IPS DF 6.9 (cell line): Measurements from ENCODE around the gene GARIN6.
A peak's percentile ranks its signal among the peaks of the same experiment; 100 is the strongest.
"Not testable (repeated sequence)": the region's sequence is repeated elsewhere in the genome, so short reads cannot be mapped to it uniquely, and the experiment has no call there.

Experiments used
- DNase-seq: peaks from one replicate; pipeline ENCODE4 v3.0.0-alpha.2; 2013; ENCODE audit warnings: low read depth, low spot score
- H3K27ac ChIP-seq: one replicate; pipeline ENCODE4 v1.5.1; 2013; ENCODE audit warnings: low read length, control low read depth
- H3K27me3 ChIP-seq: 2 replicates; pipeline ENCODE4 v1.6.1; 2013; ENCODE audit warnings: mild to moderate bottlenecking, low read length; ENCODE audit not compliant: control insufficient read depth, insufficient read depth
- H3K36me3 ChIP-seq: 2 replicates; pipeline ENCODE4 v1.6.1; 2013; ENCODE audit warnings: low read length; ENCODE audit not compliant: control insufficient read depth, insufficient read depth
- H3K4me1 ChIP-seq: 2 replicates; pipeline ENCODE4 v1.6.1; 2013; ENCODE audit warnings: low read length; ENCODE audit not compliant: control insufficient read depth, insufficient read depth
- H3K4me3 ChIP-seq: 2 replicates; pipeline ENCODE4 v1.5.1; 2013; ENCODE audit warnings: mild to moderate bottlenecking, low read length
- H3K9me3 ChIP-seq: 2 replicates; pipeline ENCODE4 v1.6.1; 2013; ENCODE audit warnings: low read length, inconsistent platforms; ENCODE audit not compliant: control insufficient read depth, insufficient read depth
- WGBS: extraction: QIAGEN DNeasy Blood & Tissue Kit; methylation state at CpG from one replicate; pipeline ENCODE4 v1.1.7; 2013; ENCODE audit warnings: mixed read lengths, missing lambda C conversion rate; ENCODE audit not compliant: insufficient read length, insufficient coverage; 5-methylcytosine and 5-hydroxymethylcytosine counted together

GARIN6 gene

DNA sequence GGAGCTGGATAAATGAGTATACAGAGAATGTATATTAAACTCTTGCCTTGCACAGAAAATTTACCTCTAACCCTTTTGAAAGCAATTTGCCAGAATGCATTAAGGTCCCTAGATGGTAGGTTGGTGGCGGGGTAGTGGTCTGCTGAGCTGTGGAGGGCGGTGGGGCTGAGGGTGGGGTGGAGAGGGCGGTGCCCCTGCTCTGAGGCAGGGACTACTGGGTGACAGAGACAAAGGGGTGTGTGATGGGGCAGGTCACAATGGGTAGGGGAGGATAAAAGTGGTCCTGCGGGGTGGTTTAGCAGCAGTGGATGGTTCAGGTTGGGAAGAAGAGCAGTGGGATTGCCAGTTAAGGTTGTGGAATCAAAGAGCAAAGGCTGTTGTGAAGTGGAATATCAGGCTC is at the start of gene GARIN6:
Gene GARIN6, plus strand, starts transcription at position 301 of the 400 bp plus-strand sequence. CDS start 422 bp downstream, outside the sequence.
- no peak within 1 kb of the TSS for H3K27ac ChIP-seq
- H3K36me3 ChIP-seq = no peaks in the 10 kb centered on the region
- H3K4me1 ChIP-seq = no peaks in the 10 kb centered on the region
- no peaks in the 10 kb centered on the region for H3K27me3 ChIP-seq
- H3K4me3 ChIP-seq = no peak within 1 kb of the TSS
- H3K9me3 ChIP-seq = no peaks in the 10 kb centered on the region
- no CpG with 5 or more reads among the region's 4 CpGs for WGBS
- DNase-seq = no peak

GRCh38 chr12:99598785-99599184 is 48.8 kb upstream of the GARIN6 start:
- no peak for DNase-seq
- no peak overlapping the region for H3K4me3 ChIP-seq
- no peaks in the 10 kb centered on the region for H3K36me3 ChIP-seq
- H3K4me1 ChIP-seq = no peaks in the 10 kb centered on the region
- WGBS = no CpG with 5 or more reads among the region's 2 CpGs
- H3K9me3 ChIP-seq = no peaks in the 10 kb centered on the region
- H3K27me3 ChIP-seq = no peaks in the 10 kb centered on the region
- H3K27ac ChIP-seq = no peak overlapping the region

DNA sequence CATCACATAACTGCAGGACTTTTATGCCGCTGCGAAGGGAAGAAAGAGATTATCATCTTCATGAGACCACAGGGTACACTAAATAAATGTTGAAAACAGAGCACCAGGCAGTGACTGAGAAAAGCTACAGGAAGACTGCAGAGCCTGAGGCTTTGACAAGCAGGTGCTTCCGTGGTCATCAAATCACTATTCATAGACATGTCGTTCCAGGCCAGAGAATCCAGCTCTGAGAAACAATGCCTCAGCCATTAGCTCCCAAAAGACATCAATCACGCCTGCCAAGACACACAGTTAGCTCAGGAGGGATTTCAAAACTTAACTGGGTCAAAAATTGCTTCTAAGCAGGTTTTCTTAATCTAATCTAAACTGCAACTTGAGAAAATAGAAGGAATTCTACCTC is 47.2 kb upstream of the GARIN6 start:
- no peak overlapping the region for H3K27ac ChIP-seq
- no peaks in the 10 kb centered on the region for H3K9me3 ChIP-seq
- H3K4me3 ChIP-seq = no peak overlapping the region
- no peaks in the 10 kb centered on the region for H3K4me1 ChIP-seq
- no CpG with 5 or more reads among the region's 5 CpGs for WGBS
- no peak for DNase-seq
- no peaks in the 10 kb centered on the region for H3K27me3 ChIP-seq
- H3K36me3 ChIP-seq = no peaks in the 10 kb centered on the region

DNA sequence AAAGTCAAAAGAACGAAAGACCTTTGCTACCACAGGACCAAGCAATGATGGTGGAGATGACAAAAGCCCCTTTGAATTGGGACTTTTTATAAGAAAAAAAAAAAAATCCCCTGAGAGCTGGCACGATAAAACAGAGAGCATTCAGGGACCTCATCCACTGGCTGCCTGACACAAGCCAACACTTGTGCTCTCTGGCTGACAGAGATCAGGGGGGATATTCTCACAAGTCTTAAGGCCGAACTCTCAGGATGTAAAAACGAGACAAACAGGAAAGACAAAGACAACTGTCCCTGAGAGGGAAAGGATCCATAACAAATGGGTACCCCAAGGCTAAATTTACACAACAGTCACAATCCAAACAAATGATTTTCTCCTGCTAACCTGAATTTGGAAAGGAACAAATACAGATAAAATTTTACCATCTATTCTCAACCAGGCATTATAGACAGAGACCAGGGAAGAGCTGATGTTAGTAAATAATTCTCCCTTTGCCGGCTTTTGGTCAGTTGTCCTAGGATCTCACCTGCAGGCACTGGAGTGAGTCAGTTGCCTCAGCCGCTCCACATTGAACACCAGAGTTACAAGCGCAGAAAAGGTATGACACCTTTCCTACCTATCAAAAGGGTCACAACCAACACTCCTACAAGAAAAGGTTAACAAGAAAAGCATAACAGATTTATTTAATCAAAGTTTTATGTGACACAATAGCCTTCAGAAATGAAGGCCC is 37.9 kb upstream of the GARIN6 start:
- H3K27me3 ChIP-seq = no peaks in the 10 kb centered on the region
- peaks cover 4% of the 10 kb centered on the region; the same call in 1 of the 2 replicates for H3K4me1 ChIP-seq
- no peaks in the 10 kb centered on the region for H3K36me3 ChIP-seq
- no peak overlapping the region for H3K4me3 ChIP-seq
- H3K9me3 ChIP-seq = no peaks in the 10 kb centered on the region
- no CpG with 5 or more reads among the region's 7 CpGs for WGBS
- H3K27ac ChIP-seq = no peak overlapping the region
- DNase-seq = peak; percentile 37

GRCh38 chr12:99611117-99611516 is 36.4 kb upstream of the GARIN6 start:
- Histone ChIP-seq H3K4me3 (no peak overlapping the region), H3K9me3 (no peaks in the 10 kb centered on the region), H3K27me3 (no peaks in the 10 kb centered on the region), H3K36me3 (no peaks in the 10 kb centered on the region), H3K4me1 (peaks cover 4% of the 10 kb centered on the region; the same call in 1 of the 2 replicates), H3K27ac (no peak overlapping the region)
- no peak for DNase-seq
- WGBS = 100% methylated on average over 2 of the region's 3 CpGs

DNA sequence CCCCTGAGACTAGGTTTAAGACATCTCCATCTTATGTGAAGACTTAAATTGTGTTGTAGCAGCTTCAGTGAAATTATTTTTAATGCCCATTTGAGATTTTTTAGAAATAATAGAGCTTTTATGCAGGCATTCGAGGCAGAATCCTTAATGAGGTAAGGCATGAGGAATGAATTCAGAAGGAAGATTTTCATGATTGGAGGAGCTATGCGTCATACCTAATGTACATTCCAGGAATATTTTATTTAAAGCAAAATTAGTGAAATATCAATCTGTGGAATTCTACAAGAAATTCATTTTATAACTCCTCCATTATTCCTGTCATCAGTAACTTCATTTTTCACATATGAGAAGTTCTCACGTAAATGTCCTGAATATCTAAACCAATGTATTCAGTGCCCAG is 36.0 kb upstream of the GARIN6 start:
- Histone ChIP-seq H3K27ac (no peak overlapping the region), H3K36me3 (no peaks in the 10 kb centered on the region), H3K4me1 (peaks cover 4% of the 10 kb centered on the region; the same call in 1 of the 2 replicates), H3K9me3 (no peaks in the 10 kb centered on the region), H3K4me3 (no peak overlapping the region), H3K27me3 (no peaks in the 10 kb centered on the region)
- no peak for DNase-seq
- no CpG with 5 or more reads among the region's 3 CpGs for WGBS

- Histone ChIP-seq H3K27me3 (no peaks in the 10 kb centered on the region), H3K4me1 (peaks cover 1% of the 10 kb centered on the region; the same call in 1 of the 2 replicates), H3K9me3 (no peaks in the 10 kb centered on the region), H3K36me3 (no peaks in the 10 kb centered on the region), H3K27ac (no peak overlapping the region), H3K4me3 (no peak overlapping the region)
- WGBS = no CpG with 5 or more reads among the region's 4 CpGs
- DNase-seq = no peak
These were observed 28.9 kb upstream of the GARIN6 start for GRCh38 chr12:99618657-99619056.

DNA sequence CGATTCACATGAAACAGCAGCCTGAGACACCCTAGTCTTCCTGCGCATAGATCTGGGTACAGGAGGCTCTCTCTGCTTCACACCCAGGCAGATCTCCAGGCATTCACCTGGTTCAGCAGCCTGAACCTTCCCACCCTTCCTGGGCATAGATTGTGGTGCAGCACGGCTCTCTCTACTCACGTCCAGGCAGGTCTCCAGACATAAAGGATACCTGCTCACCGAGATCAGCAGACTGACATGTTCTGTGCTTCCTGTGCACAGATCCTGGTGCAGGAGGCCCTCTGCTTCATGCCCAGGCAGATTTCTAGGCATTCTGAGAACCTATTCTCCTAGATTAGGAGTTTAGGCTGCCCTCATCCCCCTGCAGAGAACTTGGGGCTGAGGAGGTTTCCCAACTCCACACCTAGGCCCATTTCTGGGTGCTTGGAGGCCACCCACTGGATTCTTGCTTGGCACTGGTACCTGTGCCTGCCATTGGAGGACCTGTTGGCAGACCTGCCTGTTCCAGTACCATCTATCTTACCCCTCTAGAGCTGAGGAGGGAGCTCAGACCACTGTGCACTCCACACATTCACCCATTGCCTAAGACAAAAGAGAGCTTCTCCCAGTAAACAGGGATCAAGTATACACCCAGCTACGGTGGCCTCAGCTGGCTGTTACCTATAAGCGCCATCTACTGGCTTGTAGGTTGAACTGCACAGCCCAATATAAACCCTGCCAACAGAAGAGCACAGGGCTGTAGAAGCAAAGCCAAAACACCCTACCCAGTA is 28.0 kb upstream of the GARIN6 start:
- WGBS = no CpG with 5 or more reads among the region's 7 CpGs
- Histone ChIP-seq H3K4me3 (no peak overlapping the region), H3K9me3 (no peaks in the 10 kb centered on the region), H3K27me3 (no peaks in the 10 kb centered on the region), H3K27ac (no peak overlapping the region), H3K4me1 (peaks cover 1% of the 10 kb centered on the region; the same call in 1 of the 2 replicates), H3K36me3 (no peaks in the 10 kb centered on the region)
- peak; percentile 43 for DNase-seq

DNA sequence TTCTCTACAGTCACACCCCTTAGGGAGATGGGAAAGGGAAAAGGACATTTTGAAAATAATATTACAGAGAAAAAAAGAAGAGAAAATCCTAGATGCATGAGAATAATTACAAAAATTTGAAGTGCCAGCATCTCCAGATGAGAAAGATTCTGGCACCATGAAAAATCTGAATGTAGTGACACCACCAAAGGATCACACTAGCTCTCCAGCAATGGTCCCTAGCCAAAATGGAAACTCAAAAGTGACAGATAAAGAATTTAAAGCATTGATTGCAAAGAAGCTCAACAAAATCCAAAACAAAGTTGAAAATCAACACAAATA is 27.4 kb upstream of the GARIN6 start:
- Histone ChIP-seq H3K27me3 (no peaks in the 10 kb centered on the region), H3K9me3 (no peaks in the 10 kb centered on the region), H3K4me1 (peaks cover 1% of the 10 kb centered on the region; the same call in 1 of the 2 replicates)

DNA sequence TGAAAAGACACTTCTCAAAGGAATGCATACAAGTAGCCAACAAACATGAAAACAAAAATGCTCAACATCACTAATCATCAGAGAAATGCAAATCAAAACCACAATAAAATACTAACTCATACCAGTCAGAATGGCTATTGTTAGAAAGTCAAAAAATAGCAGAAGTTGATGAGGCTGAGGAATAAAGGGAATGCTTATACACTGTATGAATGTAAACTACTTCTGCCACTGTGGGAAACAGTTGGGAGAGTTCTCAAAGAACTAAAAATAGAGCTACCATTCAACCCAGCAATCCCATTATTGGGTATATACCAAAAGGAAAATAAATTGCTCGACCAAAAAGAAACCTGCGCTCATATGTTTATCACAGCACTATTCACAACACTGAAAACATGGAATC is 23.0 kb upstream of the GARIN6 start:
- no CpG with 5 or more reads among the region's 2 CpGs for WGBS
- DNase-seq = not testable (repeated sequence)

More for the DNA sequence above, 27.4 kb upstream of the GARIN6 start:
- DNase-seq = no peak
- no peaks in the 10 kb centered on the region for H3K36me3 ChIP-seq
- no peak overlapping the region for H3K27ac ChIP-seq
- H3K4me3 ChIP-seq = no peak overlapping the region

More for the DNA sequence above, 23.0 kb upstream of the GARIN6 start:
- H3K4me1 ChIP-seq, H3K27ac ChIP-seq, H3K27me3 ChIP-seq, H3K36me3 ChIP-seq, H3K9me3 ChIP-seq, H3K4me3 ChIP-seq: not testable (repeated sequence)
